Fibroblast of skin of right quadriceps (primary cell): ENCODE data around the gene B3GAT1.

Experiments
- DNase-seq: peaks from one replicate; pipeline ENCODE4 v3.0.0-alpha.2; 2013

The B3GAT1 gene

GRCh38 chr11:134441281-134441680, 29.2 kb upstream of the B3GAT1 start:
- DNase-seq = no peak

GRCh38 chr11:134440851-134441250, 28.8 kb upstream of the B3GAT1 start:
- DNase-seq = no peak

GRCh38 chr11:134438542-134439537, 26.8 kb upstream of the B3GAT1 start:
- DNase-seq = no peak

- no peak for DNase-seq
Observed at GRCh38 chr11:134437821-134438220, 25.8 kb upstream of the B3GAT1 start.

GRCh38 chr11:134436781-134437180, 24.7 kb upstream of the B3GAT1 start:
- no peak for DNase-seq

GRCh38 chr11:134433806-134434205, 21.8 kb upstream of the B3GAT1 start:
- DNase-seq = no peak

GRCh38 chr11:134433251-134433650, 21.2 kb upstream of the B3GAT1 start:
- no peak for DNase-seq

GRCh38 chr11:134432776-134433175, 20.7 kb upstream of the B3GAT1 start:
- DNase-seq = no peak

- DNase-seq = no peak
Observed at GRCh38 chr11:134429106-134429505, 17.1 kb upstream of the B3GAT1 start.

GRCh38 chr11:134425816-134426536, 13.9 kb upstream of the B3GAT1 start:
- no peak for DNase-seq

- no peak for DNase-seq
Observed at GRCh38 chr11:134425413-134425812, 13.4 kb upstream of the B3GAT1 start.

- DNase-seq = no peak
Observed at GRCh38 chr11:134423106-134423505, 11.1 kb upstream of the B3GAT1 start.

- DNase-seq = peak; percentile 22
Observed at GRCh38 chr11:134417871-134418840, 6.1 kb upstream of the B3GAT1 start.

GRCh38 chr11:134416726-134417125, 4.7 kb upstream of the B3GAT1 start:
- no peak for DNase-seq

GRCh38 chr11:134414766-134415765, 3.0 kb upstream of the B3GAT1 start:
- no peak for DNase-seq

- DNase-seq = no peak
Observed at GRCh38 chr11:134413826-134414731, 2.0 kb upstream of the B3GAT1 start.

GRCh38 chr11:134413043-134413825, 1.2 kb upstream of the B3GAT1 start:
- DNase-seq = no peak

GRCh38 chr11:134410766-134411165, 1.3 kb downstream of the B3GAT1 start:
- DNase-seq = no peak
